NCI-H128 (cell line): ENCODE data around the gene CYP19A1.

Source experiments
- DNase-seq: peaks from one replicate; lab custom pipeline; 2025; ENCODE audit not compliant: unreplicated experiment; lab: John Stamatoyannopoulos, UW

The CYP19A1 gene

DNA sequence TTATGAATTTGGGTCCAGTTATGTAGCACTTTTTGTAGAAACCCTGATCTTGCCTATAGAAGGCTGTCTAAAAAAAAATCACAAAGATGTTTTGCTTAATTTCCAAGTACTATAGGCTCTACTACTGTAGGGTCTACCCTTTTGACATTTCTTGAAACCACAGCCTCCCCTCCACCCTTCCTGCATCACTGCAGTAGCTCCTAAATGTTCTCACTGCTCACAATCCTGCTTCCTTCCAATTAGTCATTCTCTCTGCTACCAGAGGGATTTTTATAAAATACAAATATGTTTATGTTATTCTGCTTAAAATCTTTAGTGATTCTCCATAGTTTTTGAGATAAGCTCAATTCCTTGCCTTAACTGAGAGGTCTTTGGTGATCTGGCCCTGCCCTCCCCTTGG, 114.0 kb downstream of the CYP19A1 start:
- DNase-seq = no peak

DNA sequence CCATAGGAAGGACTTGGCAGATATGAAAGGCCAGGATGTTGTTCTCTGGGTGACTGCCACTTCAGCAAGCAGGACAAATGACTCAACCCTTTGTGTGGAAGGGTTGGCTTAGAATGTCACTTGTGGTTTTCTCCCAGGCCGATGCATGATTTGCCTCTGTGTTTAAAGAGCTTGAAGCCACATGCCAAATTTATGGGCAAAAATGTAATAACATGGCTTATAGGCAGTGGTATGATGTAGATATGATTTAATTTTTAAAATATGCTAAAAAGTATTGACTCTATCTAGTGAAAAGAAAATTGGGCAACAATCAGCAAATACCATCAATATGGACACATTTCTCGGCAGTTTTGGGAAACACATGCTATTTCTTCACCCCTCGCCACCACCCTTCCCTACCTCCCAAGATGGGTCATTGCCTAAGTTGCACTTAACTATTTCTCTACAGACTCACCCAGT, 114.6 kb downstream of the CYP19A1 start:
- no peak for DNase-seq

DNA sequence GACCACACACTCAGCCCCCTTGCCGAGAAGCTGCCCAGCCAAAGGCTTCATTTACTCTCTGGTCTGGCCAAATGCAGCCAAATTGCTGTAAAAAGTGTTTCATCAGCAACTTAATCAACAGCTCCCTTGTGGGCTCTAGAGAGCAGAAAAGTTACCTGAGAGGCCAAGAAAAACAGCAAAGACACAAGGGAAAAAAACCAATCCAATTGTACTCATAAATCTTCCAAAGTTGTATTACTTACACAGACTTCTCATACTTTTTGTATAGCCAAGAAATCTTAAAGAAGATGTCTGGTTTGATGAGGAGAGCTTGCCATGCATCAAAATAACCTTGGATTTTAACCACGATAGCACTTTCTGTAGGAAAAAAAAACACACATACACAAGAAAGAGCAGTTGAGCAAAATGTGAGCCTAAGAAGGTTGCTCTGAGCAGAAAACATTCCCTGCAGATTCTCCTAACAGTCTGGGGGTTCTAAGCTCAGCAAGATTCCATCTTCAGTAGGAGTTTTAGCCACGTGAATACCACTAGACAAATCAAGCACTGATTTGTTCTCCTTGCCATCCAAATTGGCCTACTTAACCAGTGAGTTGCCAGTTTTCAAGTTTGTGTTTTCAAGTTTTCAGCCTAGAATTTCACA, 120.0 kb downstream of the CYP19A1 start:
- DNase-seq = no peak

DNA sequence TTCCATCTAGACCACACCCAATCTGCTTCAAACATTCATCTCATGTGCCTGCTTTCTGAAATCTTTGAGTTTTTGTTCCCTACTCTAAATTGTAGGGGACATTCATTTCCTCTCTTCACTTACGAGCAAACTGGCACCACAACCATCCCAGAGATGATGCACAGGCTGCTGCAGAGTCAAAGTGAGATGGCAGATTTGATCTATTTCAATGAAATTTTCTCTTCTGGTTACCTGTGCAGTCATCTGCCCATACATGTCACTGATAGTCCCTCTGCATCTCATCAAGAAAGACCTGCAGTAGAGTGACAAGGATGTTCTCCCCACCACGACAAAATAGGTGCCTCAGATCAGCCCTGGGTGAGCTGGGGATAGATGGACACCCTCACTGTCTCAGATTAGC, 125.5 kb downstream of the CYP19A1 start:
- no peak for DNase-seq

DNA sequence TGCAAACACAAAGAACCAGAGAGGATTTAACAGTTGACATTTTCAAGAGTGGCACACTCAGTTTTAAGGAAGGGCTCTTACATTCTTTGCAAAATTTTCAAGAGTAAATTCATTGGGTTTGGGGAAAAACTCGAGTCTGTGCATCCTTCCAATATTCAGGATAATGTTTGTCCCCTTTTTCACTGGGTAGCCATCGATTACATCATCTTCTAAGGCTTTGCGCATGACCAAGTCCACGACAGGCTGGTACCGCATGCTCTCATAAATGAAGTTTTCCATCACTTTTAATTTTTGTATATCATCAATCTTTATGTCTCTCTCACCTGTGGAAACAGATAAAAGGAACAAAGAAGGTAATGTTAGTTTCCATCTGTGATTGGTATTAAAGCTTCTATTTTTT, 126.2 kb downstream of the CYP19A1 start:
- no peak for DNase-seq

DNA sequence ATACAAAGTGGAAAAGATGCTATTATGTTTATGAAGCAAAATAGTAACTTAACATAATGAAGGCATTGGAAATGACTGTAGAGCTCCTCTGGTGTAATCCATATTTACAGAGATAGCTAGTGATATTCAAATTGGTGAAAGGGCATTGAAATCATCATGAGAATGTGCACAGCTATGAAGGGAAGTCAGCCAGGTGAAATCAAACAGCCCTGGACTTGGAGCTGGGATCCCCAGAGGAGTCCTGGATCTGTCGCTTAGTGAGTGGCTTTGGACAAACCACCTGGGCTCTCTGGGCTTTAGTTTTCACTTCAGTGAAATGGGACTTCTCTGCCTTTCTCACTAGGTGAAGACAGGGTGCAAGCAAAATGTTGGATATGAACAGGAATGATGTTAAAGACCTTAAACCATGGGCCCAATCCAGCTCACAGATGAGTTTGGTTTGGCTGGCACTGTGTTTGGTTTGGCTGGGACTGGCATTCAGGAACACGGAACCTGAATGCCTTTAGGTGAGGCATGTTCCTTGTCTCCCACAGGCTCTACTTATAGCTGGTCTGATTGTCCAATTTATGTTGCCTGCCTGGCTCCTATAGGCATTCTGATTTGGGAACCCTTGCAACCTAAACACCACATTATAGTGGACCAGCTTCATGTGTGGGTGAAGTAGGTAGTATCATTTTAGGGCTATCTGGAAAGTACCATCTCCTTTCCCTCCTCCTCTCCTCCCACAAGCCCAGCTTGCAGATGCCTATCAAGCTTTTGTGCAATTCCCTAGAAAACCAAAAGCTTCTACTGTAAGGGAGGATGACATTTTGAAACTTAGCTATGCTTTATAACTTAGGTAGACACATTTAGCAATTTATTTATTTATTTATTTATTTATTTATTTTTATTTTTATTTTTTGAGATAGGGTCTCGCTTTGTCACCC, 133.1 kb downstream of the CYP19A1 start:
- DNase-seq = no peak

DNA sequence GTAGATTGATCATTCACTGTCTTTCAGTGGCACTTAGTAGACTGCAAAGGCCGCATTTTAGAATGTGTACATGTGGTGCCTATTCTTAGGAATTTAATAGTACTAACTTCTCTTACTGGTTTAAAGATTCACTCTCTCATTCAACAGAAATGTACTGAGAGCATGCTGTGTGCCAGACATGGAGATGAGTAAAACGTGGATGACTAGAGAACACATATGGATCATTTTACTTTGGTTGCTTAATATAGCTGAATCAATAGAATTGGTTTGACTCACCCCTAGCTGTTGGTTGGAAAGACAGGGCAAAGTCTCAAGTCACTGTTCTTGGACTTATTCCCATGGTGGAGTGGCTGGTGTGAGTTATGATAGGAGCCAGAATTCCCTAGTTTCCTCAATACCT, 134.6 kb downstream of the CYP19A1 start:
- DNase-seq = no peak

DNA sequence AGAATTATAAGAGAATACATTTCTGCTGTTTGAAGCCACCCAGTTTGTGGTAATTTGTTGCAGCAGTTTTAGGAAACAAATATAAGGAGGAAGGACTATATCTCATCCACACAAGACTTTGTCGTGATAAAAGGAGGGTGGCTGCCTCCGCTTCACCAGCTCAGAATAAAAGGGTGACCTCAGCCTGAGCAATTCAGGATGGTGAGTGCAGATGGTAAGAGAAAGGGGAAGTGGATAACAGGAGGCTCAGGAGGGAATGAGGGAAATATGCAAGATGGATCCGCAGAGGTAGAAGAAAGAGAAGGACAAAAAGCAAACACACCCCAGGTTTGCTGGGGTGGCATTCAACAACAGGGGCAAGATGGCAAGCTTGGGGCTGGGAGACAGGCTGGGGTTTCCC, 135.6 kb downstream of the CYP19A1 start:
- no peak for DNase-seq

DNA sequence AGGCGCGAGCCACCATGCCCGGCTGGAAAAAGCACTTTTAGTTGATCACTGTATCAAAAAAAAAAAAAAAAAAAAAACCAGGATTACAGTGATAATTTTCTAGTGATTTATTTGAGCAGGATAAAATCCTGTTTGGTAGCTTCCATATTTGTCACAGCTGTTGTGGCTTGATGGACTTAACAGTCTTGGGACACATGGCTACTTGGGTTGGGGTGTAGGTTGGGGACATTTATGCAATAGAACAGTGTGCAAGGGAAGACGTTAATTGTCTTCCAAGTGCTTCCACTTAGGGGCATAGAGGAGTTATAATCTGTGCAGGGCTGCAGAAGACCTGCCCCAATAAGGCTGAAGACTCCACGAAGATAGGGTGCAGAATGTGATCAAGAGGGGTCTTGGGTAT, 136.8 kb downstream of the CYP19A1 start:
- no peak for DNase-seq

DNA sequence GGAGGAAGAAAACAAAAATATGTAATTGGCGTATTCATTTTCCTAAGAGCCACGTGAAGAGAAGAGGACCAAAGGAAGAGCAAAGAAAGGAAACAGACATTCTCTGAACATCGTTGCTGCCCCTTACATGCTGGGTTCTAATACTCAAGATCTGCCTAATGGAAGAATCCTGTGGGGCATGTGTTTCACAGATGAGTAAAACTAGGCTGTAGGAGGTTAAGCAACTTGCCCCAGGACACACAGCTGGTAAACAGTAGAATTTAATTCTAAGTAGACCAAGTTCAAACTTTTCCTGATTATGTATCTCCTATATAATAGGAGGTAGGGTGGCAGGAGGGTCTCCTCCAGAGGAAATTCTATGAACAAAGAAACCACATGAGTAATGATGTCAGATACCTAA, 137.6 kb downstream of the CYP19A1 start:
- DNase-seq = no peak

DNA sequence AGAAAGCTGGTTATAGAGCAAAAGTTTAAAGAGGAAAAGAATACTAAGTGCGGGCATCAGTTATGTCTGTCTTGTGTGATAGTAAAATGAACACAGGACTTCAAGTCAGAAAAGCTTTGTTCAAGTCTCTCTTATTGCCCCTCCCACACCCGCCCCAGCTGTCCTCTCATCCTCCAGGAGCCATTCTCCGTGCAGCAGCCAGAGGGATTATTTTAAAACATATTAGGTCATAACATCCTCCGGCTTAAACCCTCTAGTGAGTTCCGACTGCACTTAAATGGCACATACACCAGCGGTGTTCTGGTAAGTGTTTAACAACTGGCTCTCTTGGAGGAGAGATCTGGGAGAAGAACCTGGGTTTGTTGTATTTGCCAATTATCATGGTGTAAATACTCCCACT, 138.9 kb downstream of the CYP19A1 start:
- DNase-seq = no peak

DNA sequence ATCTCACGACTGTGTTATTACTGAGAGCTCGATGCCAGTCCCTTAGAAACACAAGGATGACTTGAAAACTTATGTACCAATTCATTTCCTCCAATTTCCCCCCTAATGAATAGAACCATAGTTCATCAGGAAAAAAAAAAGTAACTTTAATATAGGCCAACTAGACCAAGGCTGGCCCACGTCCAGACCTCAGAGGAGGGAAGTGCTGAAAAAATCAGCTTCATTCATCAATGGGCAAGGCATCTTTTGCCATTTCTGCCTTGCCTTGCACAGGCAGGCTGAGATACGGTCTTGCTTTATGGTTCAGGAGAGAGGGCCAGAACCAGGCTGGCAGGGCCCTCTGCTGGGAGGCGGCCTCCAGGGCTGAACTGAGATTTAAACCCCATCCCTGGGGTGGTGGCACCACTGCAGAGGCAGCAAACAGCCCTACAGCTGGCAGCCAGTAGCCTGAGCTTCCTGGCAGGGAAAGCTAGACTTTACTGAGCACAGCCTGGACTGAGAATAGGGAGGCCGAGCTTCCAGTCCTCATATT, 139.6 kb downstream of the CYP19A1 start:
- DNase-seq = no peak

DNA sequence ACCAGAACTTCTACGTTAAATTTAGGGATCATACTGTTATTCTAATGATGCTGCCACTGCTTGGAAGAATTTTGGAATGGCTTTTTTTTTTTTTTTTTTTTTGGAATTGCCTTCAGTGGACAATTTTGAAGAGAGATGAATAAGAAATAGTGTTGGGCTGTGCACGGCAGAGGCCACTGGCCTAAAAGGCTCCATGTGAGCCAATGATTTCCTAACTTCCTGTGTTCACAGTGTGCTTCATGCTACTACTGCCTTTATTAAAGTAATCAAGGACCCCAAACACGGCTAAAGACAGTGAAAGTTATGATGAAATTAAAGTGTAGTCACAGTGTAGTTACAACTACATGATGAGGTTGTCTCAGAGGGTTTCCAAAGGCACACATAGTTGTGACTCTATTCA, 142.9 kb downstream of the CYP19A1 start:
- no peak for DNase-seq

DNA sequence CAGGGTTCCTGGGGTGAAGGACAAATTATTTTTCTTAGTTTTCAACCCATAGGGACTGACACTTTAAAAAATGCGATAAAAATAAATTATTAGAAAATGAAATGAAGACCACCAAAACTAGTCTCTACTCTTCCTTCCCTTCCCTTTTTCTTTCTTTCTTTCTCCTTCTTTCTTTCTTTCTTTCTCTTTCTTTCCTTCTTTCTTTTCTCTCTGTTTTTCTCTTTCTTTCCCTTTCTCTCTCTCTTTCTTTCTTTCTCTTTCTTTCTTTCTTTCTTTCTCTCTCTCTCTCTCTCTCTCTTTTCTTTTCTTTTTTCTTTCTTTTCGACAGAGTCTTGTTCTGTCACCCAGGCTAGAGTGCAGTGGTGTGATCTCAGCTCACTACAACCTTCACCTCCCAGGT, 144.4 kb downstream of the CYP19A1 start:
- DNase-seq = no peak

DNA sequence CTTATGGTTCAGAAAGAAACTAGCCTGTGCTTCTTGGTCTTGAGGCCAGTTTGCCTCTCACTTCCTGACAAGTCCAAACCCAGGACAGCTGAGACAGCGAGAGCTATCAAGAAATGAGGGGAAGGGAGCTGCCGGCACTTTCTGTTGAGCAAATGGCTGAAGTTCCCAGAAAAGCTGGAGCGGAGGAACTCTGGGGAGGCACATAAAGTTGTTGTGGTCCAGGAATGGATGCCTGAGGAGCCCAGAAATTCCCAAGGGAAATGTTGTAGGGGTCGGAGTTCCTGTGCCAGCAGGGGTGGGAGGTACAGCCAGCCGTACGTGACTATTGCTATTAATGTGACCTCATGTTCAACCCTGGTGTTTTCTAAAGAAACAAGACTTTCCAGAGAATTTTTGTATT, 144.9 kb downstream of the CYP19A1 start:
- no peak for DNase-seq

DNA sequence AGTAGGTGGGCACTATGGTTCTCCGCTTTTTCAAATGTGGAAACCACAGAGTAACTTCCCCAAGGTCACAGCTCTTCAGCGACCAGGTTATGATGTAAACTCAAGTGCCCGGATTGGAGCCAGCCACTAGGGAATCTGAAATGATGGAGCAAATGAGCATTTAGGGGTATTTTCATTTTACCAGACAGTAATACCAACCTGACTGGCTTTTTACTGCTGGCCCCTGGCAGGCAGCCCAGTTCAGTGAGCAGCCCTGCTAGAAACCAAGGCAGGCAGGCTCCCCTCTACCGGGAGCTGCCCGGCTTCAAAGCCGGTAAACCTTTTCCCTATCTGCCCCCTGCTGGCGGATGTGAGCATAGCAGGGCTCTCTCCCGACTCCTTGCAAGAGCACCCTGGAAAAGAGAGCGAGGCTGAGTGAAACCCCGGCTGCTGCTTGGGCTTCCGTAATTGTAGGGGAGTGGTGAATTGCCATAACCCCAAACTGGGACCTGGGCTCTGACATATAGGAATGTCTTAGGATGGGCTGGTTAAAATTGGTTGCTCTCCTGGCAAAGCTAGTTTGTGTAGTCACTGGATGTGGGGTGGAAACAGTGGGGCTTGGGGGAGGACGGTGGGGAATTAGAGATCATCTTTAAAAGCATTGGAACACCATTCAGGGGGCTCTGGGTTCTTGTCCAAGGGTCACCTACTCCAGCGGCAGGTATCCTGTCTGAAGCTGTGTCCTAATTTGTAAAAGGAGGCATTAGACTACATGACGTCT, 145.7 kb downstream of the CYP19A1 start:
- DNase-seq = peak; percentile 43

DNA sequence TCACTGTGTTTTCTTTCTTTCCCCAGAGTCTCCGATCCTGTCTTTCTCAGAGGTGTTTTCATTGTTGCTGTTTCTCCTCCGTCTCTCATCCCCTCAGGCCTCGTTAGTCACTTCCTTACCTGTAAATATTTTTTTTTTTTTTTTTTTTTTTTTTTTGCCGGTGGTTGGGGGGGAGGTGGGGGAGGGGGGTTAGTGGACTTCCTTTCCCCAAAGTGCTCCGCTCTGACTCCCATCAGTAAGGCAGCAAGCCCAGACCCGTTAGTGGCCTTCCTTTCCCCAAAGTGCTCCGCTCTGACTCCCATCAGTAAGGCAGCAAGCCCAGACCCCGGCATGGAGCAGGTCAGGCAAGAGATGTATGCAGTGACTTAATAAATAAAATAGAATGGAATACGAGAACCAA, 146.6 kb downstream of the CYP19A1 start:
- no peak for DNase-seq

DNA sequence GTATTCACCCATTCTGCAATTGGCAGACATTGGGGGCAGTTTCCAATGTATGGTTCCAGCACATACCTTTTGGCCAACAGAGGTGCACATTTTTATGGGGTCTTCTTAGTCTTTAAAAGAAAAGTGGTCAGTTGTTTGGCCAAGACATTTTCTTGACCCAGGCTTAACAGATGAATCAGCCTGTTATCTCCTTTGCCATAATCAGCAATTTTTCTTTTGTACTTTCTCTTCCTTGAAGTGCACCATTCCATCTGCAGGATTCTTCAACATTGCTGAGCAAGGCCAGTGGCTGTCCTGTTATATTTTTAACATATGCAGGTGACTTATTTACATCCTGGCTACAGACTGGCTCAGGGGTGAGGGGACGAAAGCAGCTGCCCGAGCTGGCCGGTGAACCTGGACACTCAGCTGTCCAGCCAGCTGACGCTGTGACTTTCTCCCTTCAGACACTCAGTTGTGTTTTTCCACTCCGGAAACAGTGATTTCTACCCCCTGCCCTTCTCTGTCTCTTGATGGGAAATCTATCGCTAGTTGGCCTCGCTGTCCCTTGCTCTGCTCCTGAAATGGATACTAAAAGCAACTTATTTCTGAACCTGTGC, 147.2 kb downstream of the CYP19A1 start:
- no peak for DNase-seq

DNA sequence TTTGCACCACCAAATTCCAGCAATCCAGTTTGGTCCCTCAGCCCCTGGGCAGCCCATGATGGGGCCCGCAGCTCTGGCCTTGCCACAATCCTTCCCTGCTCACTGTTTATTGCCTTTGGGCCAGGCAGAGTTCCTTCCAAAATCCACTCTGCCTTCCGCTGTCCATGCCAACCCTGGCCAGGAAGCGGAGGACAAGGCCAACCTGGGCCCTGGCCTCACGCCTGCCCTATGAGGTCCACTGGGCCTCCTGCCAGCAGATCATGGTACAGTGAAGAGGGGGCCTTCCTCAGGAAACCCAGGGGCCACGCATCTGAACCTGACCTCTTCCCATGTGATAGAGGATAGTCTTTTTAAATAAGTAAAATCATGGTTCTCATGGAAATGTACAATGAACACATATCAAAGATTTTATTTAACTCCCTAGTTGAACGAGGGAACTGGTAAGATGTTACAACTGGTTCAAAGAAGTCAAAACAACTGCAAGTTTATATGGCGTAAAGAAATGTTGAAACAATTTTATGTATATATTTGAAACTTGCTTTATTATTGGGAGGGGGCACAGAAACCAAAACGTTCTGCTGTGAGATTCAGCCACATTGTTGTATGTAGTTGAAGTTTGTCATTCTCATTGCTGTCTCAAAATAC, 147.8 kb downstream of the CYP19A1 start:
- DNase-seq = no peak

DNA sequence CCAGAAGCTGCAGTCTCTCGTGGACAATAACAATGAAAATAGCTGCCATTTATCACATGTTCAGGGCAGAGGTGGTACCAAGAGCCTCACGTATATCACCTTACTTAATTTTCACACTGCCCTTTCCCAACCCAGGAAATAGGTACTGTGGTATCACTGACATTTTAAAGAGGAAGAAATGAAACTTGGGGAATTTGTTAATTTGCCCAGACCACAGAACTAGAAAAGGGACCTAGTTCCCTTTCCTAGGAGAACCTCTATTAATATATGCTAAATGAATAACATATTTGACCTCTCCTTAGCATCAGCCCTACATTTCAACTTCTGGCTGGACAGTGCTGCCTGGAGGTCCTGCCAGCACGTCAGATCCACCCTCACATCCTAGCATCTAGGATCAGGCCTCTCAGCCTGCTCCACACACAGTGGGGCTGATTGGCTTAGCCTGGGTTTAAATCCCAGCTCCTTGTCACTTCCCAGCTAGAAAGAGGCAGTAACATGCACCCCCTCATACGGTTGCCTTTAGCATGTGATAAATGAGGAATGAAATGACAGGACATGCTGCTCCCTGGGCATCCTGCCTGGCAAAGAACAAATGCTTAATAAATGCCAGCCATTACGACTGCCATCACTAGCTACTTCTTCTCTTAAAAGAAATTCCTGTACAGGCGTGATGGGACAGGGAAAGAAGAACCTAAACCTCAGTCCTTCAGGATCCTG, 148.6 kb downstream of the CYP19A1 start:
- DNase-seq = no peak
